Trophoblast cell (in vitro differentiated cells and primary cell): ENCODE data around the gene PTPN3.

Experiments used
- DNase-seq, 2 donors: peaks; one replicate each; pipeline ENCODE4 v3.0.0-alpha.2; 2016
- H2AFZ ChIP-seq: 2 replicates; pipeline ENCODE4 v1.6.1; 2013; ENCODE audit warnings: low read length, moderate library complexity, mild to moderate bottlenecking; ENCODE audit not compliant: insufficient read depth, poor library complexity
- H2AK5ac ChIP-seq: 2 replicates; pipeline ENCODE4 v1.6.1; 2013; ENCODE audit warnings: mild to moderate bottlenecking, low read length
- H2BK120ac ChIP-seq: 2 replicates; pipeline ENCODE4 v1.6.1; 2013; ENCODE audit warnings: low read length, mild to moderate bottlenecking, moderate library complexity; ENCODE audit not compliant: insufficient read depth, poor library complexity
- H2BK12ac ChIP-seq: 2 replicates; pipeline ENCODE4 v1.6.1; 2013; ENCODE audit warnings: mild to moderate bottlenecking, low read length, moderate library complexity
- H2BK5ac ChIP-seq: 2 replicates; pipeline ENCODE4 v1.6.1; 2013; ENCODE audit warnings: low read length, low read depth, moderate library complexity, mild to moderate bottlenecking; ENCODE audit not compliant: poor library complexity
- H3K14ac ChIP-seq: 2 replicates; pipeline ENCODE4 v1.6.1; 2013; ENCODE audit warnings: mild to moderate bottlenecking, low read length
- H3K18ac ChIP-seq: 2 replicates; pipeline ENCODE4 v1.6.1; 2013; ENCODE audit warnings: mild to moderate bottlenecking, low read length
- H3K23ac ChIP-seq: 2 replicates; pipeline ENCODE4 v1.6.1; 2013; ENCODE audit warnings: low read length
- H3K27ac ChIP-seq: 2 replicates; pipeline ENCODE4 v1.5.1; 2013; ENCODE audit warnings: low read depth, mild to moderate bottlenecking, inconsistent platforms, low read length, moderate library complexity
- H3K27me3 ChIP-seq: 2 replicates; pipeline ENCODE4 v1.6.1; 2013; ENCODE audit warnings: inconsistent platforms, mild to moderate bottlenecking, low read length, moderate library complexity; ENCODE audit not compliant: insufficient read depth
- H3K36me3 ChIP-seq, 2 experiments: 1 replicate in 1 of 2; 2 replicates in 1 of 2; pipeline ENCODE4 v1.6.1; 2013; ENCODE audit warnings: low read length in 2 of 2, mild to moderate bottlenecking in 2 of 2, moderate library complexity in 1 of 2; ENCODE audit not compliant: insufficient read depth in 2 of 2, control insufficient read depth in 1 of 2
- H3K4ac ChIP-seq: 2 replicates; pipeline ENCODE4 v1.6.1; 2013; ENCODE audit warnings: low read depth, mild to moderate bottlenecking, low read length, moderate library complexity
- H3K4me1 ChIP-seq, 2 experiments: 1 replicate in 1 of 2; 2 replicates in 1 of 2; pipeline ENCODE4 v1.6.1; 2013; ENCODE audit warnings: low read length in 2 of 2, mild to moderate bottlenecking in 2 of 2, moderate library complexity in 1 of 2; ENCODE audit not compliant: insufficient read depth in 2 of 2, control insufficient read depth in 1 of 2
- H3K4me2 ChIP-seq: 2 replicates; pipeline ENCODE4 v1.6.1; 2013; ENCODE audit warnings: inconsistent platforms, mild to moderate bottlenecking, low read length, moderate library complexity
- H3K4me3 ChIP-seq: 2 replicates; pipeline ENCODE4 v1.5.1; 2013; ENCODE audit warnings: mild to moderate bottlenecking, low read depth, low read length, inconsistent platforms
- H3K79me1 ChIP-seq: one replicate; pipeline ENCODE4 v1.6.1; 2013; ENCODE audit warnings: low read length
- H3K79me2 ChIP-seq: 2 replicates; pipeline ENCODE4 v1.6.1; 2013; ENCODE audit warnings: low read length, mild to moderate bottlenecking; ENCODE audit not compliant: control insufficient read depth, insufficient read depth, poor library complexity
- H3K9ac ChIP-seq: 2 replicates; pipeline ENCODE4 v1.6.1; 2013; ENCODE audit warnings: mild to moderate bottlenecking, low read length
- H3K9me3 ChIP-seq: 2 replicates; pipeline ENCODE4 v1.6.1; 2013; ENCODE audit warnings: low read depth, mild to moderate bottlenecking, control low read depth, inconsistent platforms, low read length; ENCODE audit not compliant: insufficient read depth
- H4K12ac ChIP-seq: 2 replicates; pipeline ENCODE4 v1.6.1; 2013; ENCODE audit warnings: low read depth, mild to moderate bottlenecking, low read length, moderate library complexity
- H4K8ac ChIP-seq: 2 replicates; pipeline ENCODE4 v1.6.1; 2013; ENCODE audit warnings: low read depth, mild to moderate bottlenecking, low read length, moderate library complexity
- H4K91ac ChIP-seq: one replicate; pipeline ENCODE4 v1.6.1; 2013; ENCODE audit warnings: low read depth, mild to moderate bottlenecking, low read length, moderate library complexity
- WGBS: extraction: QIAGEN DNeasy Blood & Tissue Kit; methylation state at CpG from one replicate; pipeline ENCODE4 v1.1.7; 2013; ENCODE audit warnings: missing lambda C conversion rate; ENCODE audit not compliant: insufficient read length, insufficient coverage; ENCODE audit errors: extremely low coverage; 5-methylcytosine and 5-hydroxymethylcytosine counted together

The PTPN3 gene

GRCh38 chr9:109537288-109537687, 39.2 kb upstream of the PTPN3 start:
- Histone ChIP-seq H3K79me1 (no peaks in the 10 kb centered on the region), H4K12ac (no peak overlapping the region), H3K4me2 (no peak overlapping the region), H3K9me3 (peaks cover 4% of the 10 kb centered on the region), H3K4me1 (no peaks in the 10 kb centered on the region), H3K9ac (no peak overlapping the region), H3K27me3 (no peaks in the 10 kb centered on the region), H3K79me2 (no peaks in the 10 kb centered on the region), H3K4me3 (no peak overlapping the region), H3K14ac (no peak overlapping the region), H2BK120ac (no peak overlapping the region), H4K91ac (no peak overlapping the region), H2AFZ (no peak overlapping the region), H3K4ac (no peak overlapping the region), H3K36me3 (no peaks in the 10 kb centered on the region), H2AK5ac (no peak overlapping the region), H3K18ac (no peak overlapping the region), H3K23ac (no peak overlapping the region), H2BK12ac (no peak overlapping the region), H2BK5ac (no peak overlapping the region), H3K27ac (no peak overlapping the region), H4K8ac (no peak overlapping the region)
- DNase-seq, result no peak
- no CpG with 5 or more reads among the region's 6 CpGs for WGBS

GRCh38 chr9:109536859-109537258, 38.8 kb upstream of the PTPN3 start:
- H2BK120ac ChIP-seq, result no peak overlapping the region
- H3K4me3 ChIP-seq, result no peak overlapping the region
- no CpG with 5 or more reads among the region's 3 CpGs for WGBS
- no peak overlapping the region for H3K9ac ChIP-seq
- H3K36me3 ChIP-seq, result no peaks in the 10 kb centered on the region
- H3K4me1 ChIP-seq, result no peaks in the 10 kb centered on the region
- H3K79me2 ChIP-seq, result no peaks in the 10 kb centered on the region
- H3K18ac ChIP-seq, result no peak overlapping the region
- H3K23ac ChIP-seq, result no peak overlapping the region
- H2BK5ac ChIP-seq, result no peak overlapping the region
- no peaks in the 10 kb centered on the region for H3K79me1 ChIP-seq
- no peak overlapping the region for H3K4ac ChIP-seq
- no peak for DNase-seq
- H2BK12ac ChIP-seq, result no peak overlapping the region
- no peaks in the 10 kb centered on the region for H3K27me3 ChIP-seq
- H3K14ac ChIP-seq, result no peak overlapping the region
- H2AFZ ChIP-seq, result no peak overlapping the region
- peaks cover 4% of the 10 kb centered on the region for H3K9me3 ChIP-seq
- no peak overlapping the region for H3K4me2 ChIP-seq
- H4K8ac ChIP-seq, result no peak overlapping the region
- no peak overlapping the region for H4K91ac ChIP-seq
- H4K12ac ChIP-seq, result no peak overlapping the region
- H2AK5ac ChIP-seq, result no peak overlapping the region
- H3K27ac ChIP-seq, result no peak overlapping the region

GRCh38 chr9:109535365-109535764, 37.3 kb upstream of the PTPN3 start:
- H4K8ac ChIP-seq, result no peak overlapping the region
- peaks cover 4% of the 10 kb centered on the region for H3K9me3 ChIP-seq
- no peak overlapping the region for H2AFZ ChIP-seq
- no peaks in the 10 kb centered on the region for H3K79me1 ChIP-seq
- no peak overlapping the region for H2AK5ac ChIP-seq
- no peak overlapping the region for H3K4ac ChIP-seq
- H2BK5ac ChIP-seq, result no peak overlapping the region
- H3K4me2 ChIP-seq, result no peak overlapping the region
- H3K14ac ChIP-seq, result no peak overlapping the region
- no peaks in the 10 kb centered on the region for H3K79me2 ChIP-seq
- H2BK120ac ChIP-seq, result no peak overlapping the region
- DNase-seq, result peak in 1 of 2 donors; percentile 24
- WGBS, result no CpG with 5 or more reads among the region's 6 CpGs
- no peak overlapping the region for H3K4me3 ChIP-seq
- H4K12ac ChIP-seq, result no peak overlapping the region
- no peak overlapping the region for H3K18ac ChIP-seq
- H3K27ac ChIP-seq, result no peak overlapping the region
- no peak overlapping the region for H2BK12ac ChIP-seq
- no peak overlapping the region for H3K23ac ChIP-seq
- no peaks in the 10 kb centered on the region for H3K4me1 ChIP-seq
- H3K9ac ChIP-seq, result no peak overlapping the region
- H4K91ac ChIP-seq, result peak overlapping the region; percentile 63
- no peaks in the 10 kb centered on the region for H3K27me3 ChIP-seq
- H3K36me3 ChIP-seq, result no peaks in the 10 kb centered on the region

GRCh38 chr9:109534151-109534550, 36.0 kb upstream of the PTPN3 start:
- Histone ChIP-seq H3K14ac (no peak overlapping the region), H4K91ac (no peak overlapping the region), H3K18ac (no peak overlapping the region), H3K9ac (no peak overlapping the region), H2AK5ac (no peak overlapping the region), H3K9me3 (peaks cover 4% of the 10 kb centered on the region), H2BK120ac (no peak overlapping the region), H2BK5ac (no peak overlapping the region), H3K4me2 (no peak overlapping the region), H3K79me2 (no peaks in the 10 kb centered on the region), H3K27ac (no peak overlapping the region), H2BK12ac (no peak overlapping the region), H3K36me3 (no peaks in the 10 kb centered on the region), H3K27me3 (no peaks in the 10 kb centered on the region), H3K4me1 (no peaks in the 10 kb centered on the region), H4K8ac (no peak overlapping the region), H2AFZ (no peak overlapping the region), H4K12ac (no peak overlapping the region), H3K23ac (no peak overlapping the region), H3K4ac (no peak overlapping the region), H3K79me1 (no peaks in the 10 kb centered on the region), H3K4me3 (no peak overlapping the region)
- DNase-seq, result no peak
- WGBS, result no CpG with 5 or more reads among the region's 36 CpGs
